Activated CD4-positive, alpha-beta memory T cell treated with anti-CD3 and anti-CD28 coated beads, Interleukin-2, amount 10 ng/mL, durations not matched to agents 7 days and 5 days (primary cell): ENCODE results near the gene EWSR1. TPM values are rescaled to one million over a fixed set of nuclear protein-coding genes. Genes with fewer than 3 reads are reported as not detected.
"Not testable (repeated sequence)": the region's sequence is repeated elsewhere in the genome, so short reads cannot be mapped to it uniquely, and the experiment has no call there.

Experiments
- CTCF ChIA-PET: fragments of 350-600 bp; sonication (Branson Sonifier 250); formaldehyde crosslinking; loops from one replicate; lab custom pipeline; 2021; ENCODE audit warnings: antibody characterized with exemption, inconsistent platforms; lab: Charles Lee
- POLR2A ChIA-PET: fragments of 350-600 bp; sonication (Branson Sonifier 250); formaldehyde crosslinking; loops from one replicate; lab custom pipeline; 2021; ENCODE audit warnings: antibody characterized with exemption; lab: Charles Lee
- DNase-seq: peaks from one replicate; pipeline ENCODE4 v3.0.0-alpha.2; 2020
- H3K27ac Mint-ChIP-seq: one replicate; pipeline ENCODE4 v1.8.0; 2021; ENCODE audit warnings: mild to moderate bottlenecking, mixed read lengths
- H3K27me3 Mint-ChIP-seq: one replicate; pipeline ENCODE4 v1.8.0; 2021; ENCODE audit warnings: mixed read lengths
- H3K36me3 Mint-ChIP-seq: one replicate; pipeline ENCODE4 v1.8.0; 2021; ENCODE audit warnings: low read depth, mixed read lengths
- H3K4me1 Mint-ChIP-seq: one replicate; pipeline ENCODE4 v1.8.0; 2021; ENCODE audit warnings: mixed read lengths
- H3K4me3 Mint-ChIP-seq: one replicate; pipeline ENCODE4 v1.8.0; 2021; ENCODE audit warnings: mild to moderate bottlenecking, mixed read lengths
- H3K9me3 Mint-ChIP-seq: one replicate; pipeline ENCODE4 v1.8.0; 2021; ENCODE audit warnings: mixed read lengths
- total RNA-seq, 2 experiments: library from RNA; stranded (reverse); gene quantifications; one replicate each; pipeline ENCODE4 v1.2.3, GENCODE V29; 2021

The EWSR1 gene, protein sequence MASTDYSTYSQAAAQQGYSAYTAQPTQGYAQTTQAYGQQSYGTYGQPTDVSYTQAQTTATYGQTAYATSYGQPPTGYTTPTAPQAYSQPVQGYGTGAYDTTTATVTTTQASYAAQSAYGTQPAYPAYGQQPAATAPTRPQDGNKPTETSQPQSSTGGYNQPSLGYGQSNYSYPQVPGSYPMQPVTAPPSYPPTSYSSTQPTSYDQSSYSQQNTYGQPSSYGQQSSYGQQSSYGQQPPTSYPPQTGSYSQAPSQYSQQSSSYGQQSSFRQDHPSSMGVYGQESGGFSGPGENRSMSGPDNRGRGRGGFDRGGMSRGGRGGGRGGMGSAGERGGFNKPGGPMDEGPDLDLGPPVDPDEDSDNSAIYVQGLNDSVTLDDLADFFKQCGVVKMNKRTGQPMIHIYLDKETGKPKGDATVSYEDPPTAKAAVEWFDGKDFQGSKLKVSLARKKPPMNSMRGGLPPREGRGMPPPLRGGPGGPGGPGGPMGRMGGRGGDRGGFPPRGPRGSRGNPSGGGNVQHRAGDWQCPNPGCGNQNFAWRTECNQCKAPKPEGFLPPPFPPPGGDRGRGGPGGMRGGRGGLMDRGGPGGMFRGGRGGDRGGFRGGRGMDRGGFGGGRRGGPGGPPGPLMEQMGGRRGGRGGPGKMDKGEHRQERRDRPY
- 100 to 1,000 TPM; 308 to 311 TPM for total RNA-seq

- peaks cover 60% of the 10 kb centered on the region for H3K36me3 Mint-ChIP-seq
- H3K27me3 Mint-ChIP-seq = no peaks in the 10 kb centered on the region
- DNase-seq = peak; percentile 96
- ChIA-PET POLR2A (interaction anchor here (0.5 to 6.0 kb wide), 20 partner anchors 9 to 1157 kb away, joined by 3 to 28 read pairs (median 3); partner anchors contain the start of genes AP1B1, CHEK2, EMID1 and GAS2L1), CTCF (interaction anchor here (1.0 kb wide), 1 partner anchor 38 kb away, joined by 3 read pairs; the partner anchor contains the start of gene GAS2L1)
- peaks cover 43% of the 10 kb centered on the region for H3K4me1 Mint-ChIP-seq
- peak within 1 kb of the TSS; percentile 94 for H3K4me3 Mint-ChIP-seq
- H3K9me3 Mint-ChIP-seq = no peaks in the 10 kb centered on the region
- peak within 1 kb of the TSS; percentile 95 for H3K27ac Mint-ChIP-seq
Measured at GRCh38 chr22:29267858-29268510, at the start of gene EWSR1, which contains the start of gene RHBDD3. TSS of gene EWSR1 (plus strand) at chr22:29268268. CDS start at chr22:29268337, 69 bp downstream. TSS of gene RHBDD3 (minus strand) at chr22:29267981. CDS start at chr22:29265626, 2,355 bp downstream.

- no peak overlapping the region for H3K27ac Mint-ChIP-seq
- H3K27me3 Mint-ChIP-seq = peaks cover 1% of the 10 kb centered on the region
- no peak for DNase-seq
- ChIA-PET CTCF (no interaction called here), POLR2A (no interaction called here)
- no peak overlapping the region for H3K4me3 Mint-ChIP-seq
- no peaks in the 10 kb centered on the region for H3K36me3 Mint-ChIP-seq
- no peaks in the 10 kb centered on the region for H3K4me1 Mint-ChIP-seq
- H3K9me3 Mint-ChIP-seq = no peaks in the 10 kb centered on the region
Measured at GRCh38 chr22:29218758-29219408, 49.2 kb upstream of the EWSR1 start.

DNA sequence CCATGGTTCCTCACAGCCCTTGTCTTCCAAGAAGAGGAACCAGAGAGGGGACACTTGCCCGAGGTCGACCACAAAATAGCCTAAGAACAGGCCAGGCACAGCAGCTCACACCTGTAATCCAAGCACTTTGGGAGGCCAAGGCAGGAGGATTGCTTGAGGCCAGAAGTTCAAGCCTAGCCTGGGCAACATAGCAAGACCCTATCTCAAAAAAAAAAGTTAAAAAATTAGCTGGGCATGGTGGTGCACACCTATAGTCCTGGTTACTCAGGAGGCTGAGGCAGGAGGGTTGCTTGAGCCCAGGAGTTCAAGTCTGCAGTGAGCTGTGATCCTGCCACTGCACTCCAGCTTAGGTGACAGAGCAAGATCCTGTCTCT, 48.7 kb upstream of the EWSR1 start:
- H3K4me1 Mint-ChIP-seq, CTCF ChIA-PET, DNase-seq, H3K27me3 Mint-ChIP-seq, H3K9me3 Mint-ChIP-seq, H3K27ac Mint-ChIP-seq, H3K4me3 Mint-ChIP-seq, H3K36me3 Mint-ChIP-seq, POLR2A ChIA-PET: not testable (repeated sequence)

GRCh38 chr22:29219881-29220670, 48.0 kb upstream of the EWSR1 start:
- Mint-ChIP-seq H3K9me3 (no peaks in the 10 kb centered on the region), H3K36me3 (no peaks in the 10 kb centered on the region), H3K4me3 (no peak overlapping the region), H3K27ac (no peak overlapping the region), H3K4me1 (no peaks in the 10 kb centered on the region), H3K27me3 (peaks cover 1% of the 10 kb centered on the region)
- ChIA-PET CTCF (no interaction called here), POLR2A (no interaction called here)
- DNase-seq = no peak

DNA sequence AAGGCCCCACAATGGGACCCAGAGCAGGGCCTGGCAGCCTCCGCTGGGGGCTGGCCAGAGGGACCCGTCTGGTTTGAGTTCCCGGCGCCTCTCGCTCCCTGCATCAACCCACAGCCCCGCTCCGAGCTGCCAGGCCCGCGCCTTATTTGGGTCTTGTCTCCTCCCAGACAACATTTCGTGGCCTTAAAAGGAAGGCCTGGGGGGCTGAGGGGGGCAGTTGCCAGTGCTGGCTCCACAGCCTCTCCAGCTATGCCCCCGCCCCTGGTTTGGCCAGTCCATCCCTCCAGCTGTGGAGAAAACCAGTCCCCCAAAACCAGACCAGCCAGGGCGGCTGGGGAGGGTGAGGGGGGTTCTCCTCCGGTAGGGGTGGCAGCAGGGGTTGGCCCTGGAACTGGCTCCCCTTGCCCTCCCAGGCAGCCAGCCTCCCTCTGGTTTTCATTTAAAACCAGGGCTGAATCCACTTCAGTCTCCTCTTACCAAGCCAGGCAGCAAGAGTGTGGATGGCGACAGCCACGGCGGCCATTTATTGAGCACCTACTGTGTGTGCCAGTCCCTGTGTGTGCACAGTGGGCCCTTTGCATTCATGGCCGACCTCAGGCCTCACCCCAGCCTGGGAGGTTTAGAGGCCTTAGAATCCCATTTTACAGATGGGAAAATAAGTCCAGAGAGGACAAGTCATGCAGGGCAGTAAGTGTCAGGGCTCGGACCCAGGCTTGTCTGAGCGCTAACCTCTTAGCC, 43.8 kb upstream of the EWSR1 start:
- H3K27me3 Mint-ChIP-seq = peaks cover 1% of the 10 kb centered on the region
- no peaks in the 10 kb centered on the region for H3K9me3 Mint-ChIP-seq
- DNase-seq = no peak
- CTCF ChIA-PET = no interaction called here
- H3K4me3 Mint-ChIP-seq = no peak overlapping the region
- no peaks in the 10 kb centered on the region for H3K4me1 Mint-ChIP-seq
- POLR2A ChIA-PET = no interaction called here
- H3K36me3 Mint-ChIP-seq = no peaks in the 10 kb centered on the region
- H3K27ac Mint-ChIP-seq = no peak overlapping the region

- peaks cover 1% of the 10 kb centered on the region for H3K27me3 Mint-ChIP-seq
- H3K4me3 Mint-ChIP-seq = no peak overlapping the region
- no peaks in the 10 kb centered on the region for H3K36me3 Mint-ChIP-seq
- POLR2A ChIA-PET = no interaction called here
- no peak for DNase-seq
- H3K9me3 Mint-ChIP-seq = no peaks in the 10 kb centered on the region
- H3K27ac Mint-ChIP-seq = no peak overlapping the region
- CTCF ChIA-PET = interaction anchor here (1.1 kb wide), 1 partner anchor 184 kb away, joined by 3 read pairs; no protein-coding TSS in a partner anchor
- no peaks in the 10 kb centered on the region for H3K4me1 Mint-ChIP-seq
Measured at GRCh38 chr22:29224859-29225410, 43.1 kb upstream of the EWSR1 start.

- DNase-seq = no peak
- ChIA-PET CTCF (interaction anchor here (1.1 kb wide), 1 partner anchor 185 kb away, joined by 3 read pairs; no protein-coding TSS in a partner anchor), POLR2A (no interaction called here)
- peaks cover 3% of the 10 kb centered on the region for H3K27me3 Mint-ChIP-seq
- H3K27ac Mint-ChIP-seq = no peak overlapping the region
- no peak overlapping the region for H3K4me3 Mint-ChIP-seq
- no peaks in the 10 kb centered on the region for H3K36me3 Mint-ChIP-seq
- H3K4me1 Mint-ChIP-seq = no peaks in the 10 kb centered on the region
- no peaks in the 10 kb centered on the region for H3K9me3 Mint-ChIP-seq
Measured at GRCh38 chr22:29225422-29226090, 42.5 kb upstream of the EWSR1 start.

DNA sequence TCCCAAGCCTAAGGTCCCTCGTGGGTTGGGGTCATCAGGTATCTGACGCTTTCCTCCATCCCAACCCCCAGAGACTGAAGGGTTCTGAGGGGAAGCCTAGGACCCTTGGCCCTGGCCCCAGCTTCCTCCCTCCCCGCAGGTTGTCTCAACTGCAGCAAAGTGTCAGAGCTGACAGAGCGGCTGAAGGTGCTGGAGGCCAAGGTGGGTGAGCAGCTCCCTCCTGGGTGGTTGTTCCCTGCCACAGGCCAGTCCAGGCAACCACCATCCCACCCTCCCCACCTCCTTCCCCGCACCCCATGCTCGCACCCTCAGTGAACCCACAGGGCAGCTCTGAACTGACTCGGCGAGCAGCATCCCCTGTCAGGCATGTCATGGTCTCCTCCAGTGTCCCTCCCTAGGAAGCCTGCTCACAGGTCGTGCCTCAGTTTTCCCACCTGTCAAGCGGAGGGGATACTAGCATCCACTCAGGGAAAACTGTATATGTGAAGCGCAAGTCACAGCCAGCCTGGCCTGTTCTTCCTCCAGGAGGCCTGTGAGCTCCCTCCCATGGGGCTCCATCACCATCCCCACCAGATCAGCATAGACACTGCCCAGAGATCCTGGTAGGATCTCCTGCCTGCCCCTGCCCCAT, 41.6 kb upstream of the EWSR1 start:
- Mint-ChIP-seq H3K36me3 (no peaks in the 10 kb centered on the region), H3K9me3 (no peaks in the 10 kb centered on the region), H3K27me3 (peaks cover 3% of the 10 kb centered on the region), H3K4me1 (no peaks in the 10 kb centered on the region), H3K4me3 (no peak overlapping the region), H3K27ac (no peak overlapping the region)
- DNase-seq = no peak
- ChIA-PET CTCF (interaction anchor here (0.7 to 1.0 kb wide), 2 partner anchors 186 to 529 kb away, joined by 3 read pairs; no protein-coding TSS in a partner anchor), POLR2A (interaction anchor here (0.6 kb wide), 1 partner anchor 520 kb away, joined by 3 read pairs; no protein-coding TSS in a partner anchor)

GRCh38 chr22:29230972-29231875, 36.8 kb upstream of the EWSR1 start:
- Mint-ChIP-seq H3K9me3 (no peaks in the 10 kb centered on the region), H3K27me3 (peaks cover 1% of the 10 kb centered on the region), H3K4me3 (no peak overlapping the region), H3K27ac (no peak overlapping the region), H3K36me3 (no peaks in the 10 kb centered on the region), H3K4me1 (no peaks in the 10 kb centered on the region)
- no peak for DNase-seq
- CTCF ChIA-PET = no interaction called here
- POLR2A ChIA-PET = no interaction called here
